ENCODE results near the gene SYNE1.
"Not testable (repeated sequence)": the region's sequence is repeated elsewhere in the genome, so short reads cannot be mapped to it uniquely, and the experiment has no call there.

SYNE1 gene

DNA sequence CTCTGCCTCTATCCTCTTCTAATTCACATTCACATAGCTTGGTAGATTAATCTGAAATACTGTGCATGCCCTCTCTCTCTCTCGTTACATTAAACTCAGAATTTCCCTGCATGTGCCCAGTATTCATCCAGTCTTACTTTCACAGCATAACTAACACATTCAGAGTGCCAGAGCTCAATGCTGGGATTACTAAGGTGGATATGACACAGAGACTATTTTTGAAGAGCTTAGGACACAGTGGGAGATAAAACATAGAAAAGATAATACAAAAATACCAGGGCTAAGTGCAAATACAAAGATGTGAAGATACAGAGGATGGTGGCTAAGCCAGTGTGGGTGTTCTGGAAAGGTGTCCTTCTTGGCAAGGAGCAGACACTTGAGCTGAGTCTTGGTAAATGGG is 6.3 kb downstream of the SYNE1 start:
- DNase-seq (ENCODE audit: low read depth in 2 of 2): no peak

DNA sequence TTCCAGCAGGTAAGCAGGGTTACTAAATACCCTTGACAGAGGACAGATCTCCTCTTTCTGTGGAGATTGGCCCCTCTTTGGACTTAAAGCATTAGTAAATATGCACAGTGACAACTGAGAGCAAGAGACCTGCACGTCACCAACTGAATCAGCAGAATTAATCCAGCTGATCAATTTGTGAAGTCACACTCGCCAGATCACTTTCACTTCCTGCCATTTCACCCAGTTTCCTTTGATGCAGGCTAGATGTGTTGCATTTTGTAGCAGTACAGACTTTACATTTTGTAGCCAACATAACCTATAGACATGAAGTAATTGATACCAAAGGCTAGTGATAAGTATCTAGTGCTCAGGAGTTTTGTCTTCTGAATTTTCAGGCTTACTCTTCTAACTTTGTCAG is 11.9 kb downstream of the SYNE1 start:
- DNase-seq (ENCODE audit: low read depth in 2 of 2): no peak

DNA sequence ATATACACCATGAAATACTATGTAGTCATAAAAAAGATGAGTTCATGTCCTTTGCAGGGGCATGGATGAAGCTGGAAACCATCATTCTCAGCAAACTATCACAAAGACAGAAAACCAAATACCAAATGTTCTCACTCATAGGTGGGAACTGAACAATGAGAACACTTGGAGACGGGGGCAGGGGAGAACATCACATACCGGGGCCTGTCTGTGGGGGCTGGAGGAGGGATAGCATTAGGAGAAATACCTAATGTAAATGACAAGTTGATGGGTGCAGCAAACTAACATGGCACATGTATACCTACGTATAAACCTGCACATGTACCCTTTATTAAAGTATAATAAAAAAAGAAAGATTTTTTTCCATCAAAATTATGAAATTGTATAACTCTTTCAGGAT is 22.4 kb downstream of the SYNE1 start:
- DNase-seq (ENCODE audit: low read depth in 2 of 2): not testable (repeated sequence)

DNA sequence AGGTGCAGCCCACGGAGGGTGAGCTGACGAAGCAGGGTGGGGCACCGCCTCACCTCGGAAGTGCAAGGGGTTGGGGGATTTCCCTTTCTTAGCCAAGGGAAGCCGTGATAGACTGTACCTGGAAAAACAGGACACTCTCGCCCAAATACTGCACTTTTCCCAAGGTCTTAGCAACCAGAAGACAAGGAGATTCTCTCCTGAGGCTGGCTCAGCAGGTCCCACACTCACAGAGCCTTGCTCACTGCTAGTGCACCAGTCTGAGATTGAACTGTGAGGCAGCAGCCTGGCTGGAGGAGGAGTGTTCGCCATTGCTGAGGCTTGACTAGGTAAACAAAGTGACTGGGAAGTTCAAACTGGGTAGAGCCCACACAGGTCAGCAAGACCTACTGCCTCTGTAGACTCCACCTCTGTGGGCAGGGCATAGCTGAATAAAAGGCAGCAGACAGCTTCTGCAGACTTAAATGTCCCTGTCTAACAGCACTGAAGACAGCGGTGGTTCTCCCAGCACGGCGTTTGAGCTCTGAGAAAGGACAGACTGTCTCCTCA is 28.0 kb downstream of the SYNE1 start:
- DNase-seq (ENCODE audit: low read depth in 2 of 2): no peak

DNA sequence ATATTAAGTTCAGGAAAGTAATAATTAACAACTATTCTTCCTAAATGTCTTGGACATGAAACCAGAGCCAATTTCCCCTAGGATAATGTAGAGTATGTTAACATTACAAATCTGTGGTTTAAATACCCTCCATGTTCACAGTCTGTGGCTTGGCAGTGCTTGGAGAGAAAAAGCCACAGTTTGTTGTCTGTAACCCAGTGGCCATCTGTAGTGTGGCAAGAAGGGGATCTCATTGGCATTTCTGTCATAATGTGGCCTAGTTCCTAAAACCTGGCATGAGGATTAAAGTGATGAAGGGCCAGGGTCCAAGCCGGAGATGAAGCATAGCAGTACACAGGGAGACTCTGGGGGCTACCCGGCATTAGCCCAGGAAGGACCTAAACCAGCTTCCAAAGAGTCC is 31.2 kb downstream of the SYNE1 start:
- DNase-seq (ENCODE audit: low read depth in 2 of 2): no peak

DNA sequence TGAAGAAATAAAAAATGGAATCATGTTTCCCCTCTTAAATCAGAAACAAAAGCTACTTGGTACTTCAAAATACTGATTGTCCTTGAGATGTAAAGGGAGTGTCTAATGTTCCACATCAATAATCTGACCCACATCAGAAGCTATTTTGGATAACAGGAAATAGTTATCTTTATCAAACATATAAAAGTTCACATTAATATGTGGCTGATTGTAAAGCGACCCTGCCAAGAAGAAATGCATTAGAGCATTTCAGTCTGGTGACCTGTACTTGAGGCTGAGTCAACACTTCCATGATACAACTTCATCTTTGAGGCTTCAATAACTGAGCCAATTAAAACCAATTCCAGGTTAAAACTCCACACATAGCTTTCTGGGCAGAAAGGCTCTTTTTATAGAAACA is 31.8 kb downstream of the SYNE1 start:
- no peak for DNase-seq (ENCODE audit: low read depth in 2 of 2)

DNA sequence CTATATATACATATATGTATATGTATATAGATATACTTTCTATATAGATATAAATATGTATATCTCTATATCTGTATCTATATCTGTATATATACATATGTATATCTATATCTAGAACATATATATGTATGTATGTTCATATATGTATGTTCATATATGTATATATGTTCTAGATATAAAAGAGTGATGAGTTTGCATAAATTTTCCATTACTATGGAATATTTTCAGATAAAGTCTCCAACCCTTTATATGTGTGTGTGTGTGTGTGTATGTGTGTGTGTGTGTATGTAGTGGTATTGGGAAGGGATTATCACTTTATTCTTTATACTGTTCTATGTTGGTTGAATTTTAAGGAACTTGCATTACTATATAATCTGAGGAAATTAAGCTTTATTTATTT is 33.3 kb downstream of the SYNE1 start:
- DNase-seq (ENCODE audit: low read depth in 2 of 2): no peak

DNA sequence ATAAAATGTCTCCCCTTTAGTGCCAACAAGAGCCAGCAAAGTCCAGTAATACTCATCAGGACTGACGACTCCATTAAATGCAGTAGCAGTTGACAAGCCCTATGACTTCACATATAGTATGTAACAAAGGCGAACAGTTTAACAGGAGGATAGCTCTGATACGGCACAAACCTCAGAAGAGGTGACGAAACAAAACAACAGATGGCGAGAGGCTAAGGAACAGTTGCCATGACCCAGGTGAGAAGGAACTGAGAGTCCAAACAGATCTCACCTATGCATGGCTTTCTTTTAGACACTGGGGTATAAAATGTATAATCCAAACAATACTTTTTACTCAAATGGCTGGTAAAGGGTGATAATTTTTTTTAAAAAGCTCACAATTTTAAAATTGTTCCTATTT is 37.1 kb downstream of the SYNE1 start:
- no peak for DNase-seq (ENCODE audit: low read depth in 2 of 2)

DNA sequence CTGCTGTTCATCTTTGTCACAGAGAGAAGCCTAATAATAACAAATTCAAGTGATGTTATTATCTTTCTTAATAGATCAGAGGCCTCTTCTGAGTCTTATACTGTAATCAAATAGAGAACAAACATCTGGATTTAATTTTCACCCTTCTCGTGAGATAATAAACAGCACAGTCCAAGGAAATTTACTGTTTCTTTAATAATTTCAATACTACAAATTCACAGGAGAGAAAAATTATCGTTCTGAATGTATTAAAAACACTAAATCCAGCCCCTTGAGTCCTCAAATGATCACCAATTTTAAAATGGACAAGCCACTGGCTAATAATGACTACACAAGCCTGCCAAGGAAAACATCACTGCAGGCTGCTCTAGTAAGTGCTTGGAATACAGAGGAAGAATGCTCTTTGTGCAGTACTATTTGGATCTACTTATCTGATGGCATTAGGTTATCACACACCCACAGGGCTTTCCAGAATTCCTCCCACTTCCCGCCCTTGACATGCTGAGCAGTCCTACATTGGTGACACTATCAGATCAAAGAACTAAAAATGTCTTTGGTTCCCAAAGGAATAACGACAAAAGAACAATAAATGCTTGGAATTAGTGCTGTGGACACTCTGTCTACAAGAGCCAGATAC is 38.1 kb downstream of the SYNE1 start:
- no peak for DNase-seq (ENCODE audit: low read depth in 2 of 2)

DNA sequence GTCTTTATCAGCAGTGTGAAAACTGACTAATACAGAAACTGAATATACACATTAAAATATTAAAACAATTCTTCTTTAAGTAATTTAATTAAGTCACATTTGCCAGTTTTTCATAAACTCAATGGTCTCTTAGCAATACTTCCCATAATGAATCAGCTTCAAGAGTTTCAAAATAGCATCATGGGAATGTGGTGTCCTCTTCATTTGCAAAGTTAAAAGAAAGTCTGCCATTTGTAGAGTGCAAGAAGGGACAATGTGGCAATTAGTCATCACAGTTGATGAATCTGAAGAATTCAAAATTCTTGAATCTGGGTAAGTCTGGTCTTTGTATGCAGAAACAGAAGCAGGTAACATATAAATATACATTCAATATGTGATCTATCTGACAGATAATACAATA is 38.7 kb downstream of the SYNE1 start:
- DNase-seq (ENCODE audit: low read depth in 2 of 2): no peak

DNA sequence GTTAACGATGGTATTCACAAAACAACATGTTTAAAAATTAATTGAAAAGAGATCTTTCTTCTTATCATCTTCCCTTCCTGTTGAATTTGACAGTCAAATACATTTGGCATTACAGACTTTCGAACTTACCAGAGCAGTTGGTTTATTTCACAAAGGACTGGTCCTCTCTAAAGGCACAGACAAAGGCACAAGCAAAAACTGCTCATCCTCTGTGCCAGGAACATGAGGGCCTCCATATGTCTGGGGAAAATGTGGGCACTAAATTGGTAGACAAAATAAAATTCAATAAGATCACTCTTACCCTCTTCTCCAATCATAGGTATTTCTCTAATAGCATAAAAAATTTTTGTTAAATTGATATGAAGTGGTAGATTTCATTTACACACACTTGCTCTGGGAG is 40.4 kb downstream of the SYNE1 start:
- DNase-seq (ENCODE audit: low read depth in 2 of 2): no peak

DNA sequence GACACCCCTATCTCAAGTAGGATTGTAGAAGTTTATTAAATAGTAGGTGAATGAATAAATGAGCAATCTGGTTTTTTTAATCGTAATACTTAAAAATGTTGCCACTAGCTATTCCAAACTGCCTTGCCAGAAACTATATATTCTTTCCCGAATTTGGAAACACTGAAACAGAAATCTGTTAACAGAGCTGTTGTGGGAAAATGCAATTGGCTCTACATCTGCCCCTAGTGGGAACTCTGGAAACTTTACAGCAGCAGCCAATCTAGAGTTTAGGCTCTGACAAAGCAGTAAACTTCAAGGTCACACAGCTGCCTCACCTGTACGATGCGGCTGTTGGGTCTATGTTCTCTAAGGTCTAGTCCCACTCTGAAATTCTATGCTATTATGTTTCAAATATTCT is 41.7 kb downstream of the SYNE1 start:
- DNase-seq (ENCODE audit: low read depth in 2 of 2): no peak

DNA sequence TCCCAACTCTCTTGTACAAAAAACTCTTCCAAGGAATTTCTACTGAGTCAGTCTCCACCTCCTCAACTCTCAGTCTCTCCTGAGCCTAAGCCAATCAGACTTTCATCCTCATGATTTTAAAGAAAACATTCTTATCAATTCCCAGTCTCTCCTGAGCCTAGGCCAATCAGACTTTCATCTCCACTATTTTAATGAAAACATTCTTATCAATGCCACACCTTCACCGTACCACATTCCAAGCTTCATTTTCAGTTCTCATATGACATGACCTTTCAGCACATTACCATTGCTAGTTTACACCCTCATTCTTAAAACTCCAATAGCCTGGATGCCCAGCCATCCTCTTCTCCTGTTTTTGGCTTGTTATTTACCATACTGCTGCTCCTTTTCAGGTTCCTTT is 42.5 kb downstream of the SYNE1 start:
- DNase-seq (ENCODE audit: low read depth in 2 of 2): no peak

DNA sequence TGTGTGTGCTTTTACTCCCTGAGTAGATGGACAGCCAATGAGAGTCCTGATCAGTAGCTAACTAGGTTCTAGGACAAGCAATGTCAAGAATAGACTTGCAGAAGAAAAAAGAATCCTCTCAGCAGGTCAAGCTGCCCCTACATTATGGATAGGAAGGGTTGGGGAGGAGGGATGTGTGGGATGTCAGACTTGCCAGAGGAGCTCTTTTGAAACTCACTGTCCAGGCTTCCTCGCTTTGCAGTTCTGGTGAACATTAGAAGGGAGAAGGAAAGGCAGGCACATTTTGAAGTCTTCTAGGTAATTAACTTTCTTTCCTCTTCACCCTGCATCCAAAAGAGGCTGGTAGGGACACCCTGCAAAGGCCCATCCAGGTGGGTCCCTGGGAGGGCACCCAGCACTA is 48.7 kb downstream of the SYNE1 start:
- no peak for DNase-seq (ENCODE audit: low read depth in 2 of 2)

DNA sequence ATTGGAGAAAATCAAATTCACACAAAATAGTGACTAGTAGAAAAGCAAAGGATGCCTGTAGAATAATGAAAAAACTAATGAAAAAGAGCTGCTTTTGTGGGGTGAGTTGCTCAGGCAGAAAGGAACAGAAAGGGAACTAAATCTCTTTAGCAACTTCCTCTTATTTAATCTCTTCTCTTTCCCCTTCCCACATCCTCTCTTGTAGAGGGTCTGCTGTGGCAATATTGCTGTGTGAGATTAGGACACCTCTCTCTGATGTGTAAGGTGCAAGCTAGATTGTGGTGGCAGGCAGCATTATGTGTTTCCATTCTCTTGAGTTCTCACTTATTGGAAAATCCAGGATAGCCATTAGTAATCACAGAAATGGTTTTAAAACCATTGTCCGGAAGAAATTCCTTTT is 49.7 kb downstream of the SYNE1 start:
- no peak for DNase-seq (ENCODE audit: low read depth in 2 of 2)

DNA sequence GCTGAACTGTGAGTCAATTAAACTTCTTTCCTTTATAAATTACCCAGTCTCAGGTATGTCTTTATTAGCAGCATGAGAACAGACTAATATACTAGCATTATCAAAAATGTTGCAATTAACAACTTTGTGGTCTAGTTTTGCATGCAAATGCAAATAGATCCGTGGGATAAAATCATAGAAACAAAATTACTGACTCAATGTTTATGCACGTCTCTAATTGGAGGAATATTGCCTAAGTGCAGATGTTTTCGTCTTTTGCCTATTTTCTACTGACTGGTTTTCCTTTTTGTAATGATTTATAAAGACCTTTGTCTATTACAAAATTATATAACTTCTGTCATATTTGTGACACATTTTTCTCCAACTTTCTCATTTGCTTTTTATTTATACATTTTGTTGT is 51.9 kb downstream of the SYNE1 start:
- no peak for DNase-seq (ENCODE audit: low read depth in 2 of 2)

DNA sequence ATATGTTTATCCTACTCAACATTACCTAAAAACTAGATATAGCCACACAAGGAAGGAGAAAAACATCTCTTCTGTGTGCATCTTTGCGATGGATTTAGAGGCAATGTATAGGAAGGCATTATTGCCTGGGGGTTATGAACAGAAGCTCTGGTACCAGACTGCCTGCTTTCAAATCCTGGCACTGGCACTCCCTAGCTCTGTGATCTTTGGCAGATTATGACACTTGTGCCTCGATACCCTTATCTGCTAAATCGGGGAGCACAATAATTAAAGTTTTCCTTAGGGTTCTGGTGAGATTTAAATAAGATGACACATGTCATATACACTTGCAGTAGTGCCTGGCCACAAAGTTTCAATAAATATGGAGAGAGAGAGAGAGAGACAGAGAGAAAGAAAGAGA is 53.3 kb downstream of the SYNE1 start:
- no peak for DNase-seq (ENCODE audit: low read depth in 2 of 2)

DNA sequence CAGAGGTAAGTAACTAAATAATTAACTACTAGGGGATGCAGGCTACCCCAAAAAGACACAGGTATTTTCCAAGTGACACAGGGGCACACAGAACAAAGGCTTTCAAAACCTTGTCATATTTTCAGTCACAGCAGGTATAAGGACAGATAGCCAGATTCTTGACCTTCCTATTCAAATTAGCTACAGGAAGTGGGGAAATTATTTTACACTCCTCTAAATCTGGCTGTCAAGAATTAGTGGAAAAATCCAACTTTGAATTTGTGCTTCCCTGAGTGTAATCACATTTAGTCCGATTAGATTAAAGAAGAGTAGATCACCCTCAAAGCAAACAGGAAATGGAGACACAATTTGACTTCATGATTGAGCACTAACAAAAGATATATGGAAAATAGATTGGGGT is 60.6 kb downstream of the SYNE1 start:
- DNase-seq (ENCODE audit: low read depth in 2 of 2): no peak

DNA sequence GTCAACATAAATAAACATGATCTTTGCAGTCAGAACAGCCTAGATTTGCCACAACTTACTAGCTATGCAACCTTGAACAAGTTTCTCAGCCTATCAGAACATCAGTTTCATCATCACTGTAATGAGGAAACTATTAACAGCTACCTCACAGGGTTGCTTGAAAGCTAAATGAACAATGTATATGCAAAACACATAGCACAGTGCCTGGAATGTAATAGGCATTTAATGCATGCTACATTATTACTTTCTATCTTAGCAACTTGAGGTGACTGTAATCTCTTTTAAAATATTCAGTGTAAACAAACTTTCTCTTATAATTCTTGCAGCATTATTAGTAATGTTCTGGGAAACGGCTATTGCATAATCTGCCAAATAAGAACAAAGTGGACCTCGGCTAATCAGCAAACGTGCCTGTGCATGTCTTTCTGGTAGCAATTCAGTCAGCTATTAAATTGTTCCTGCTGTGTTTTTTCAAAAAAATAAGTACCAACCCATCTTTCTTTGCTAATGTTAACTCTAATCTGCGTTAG is 61.5 kb downstream of the SYNE1 start:
- DNase-seq (ENCODE audit: low read depth in 2 of 2): no peak

DNA sequence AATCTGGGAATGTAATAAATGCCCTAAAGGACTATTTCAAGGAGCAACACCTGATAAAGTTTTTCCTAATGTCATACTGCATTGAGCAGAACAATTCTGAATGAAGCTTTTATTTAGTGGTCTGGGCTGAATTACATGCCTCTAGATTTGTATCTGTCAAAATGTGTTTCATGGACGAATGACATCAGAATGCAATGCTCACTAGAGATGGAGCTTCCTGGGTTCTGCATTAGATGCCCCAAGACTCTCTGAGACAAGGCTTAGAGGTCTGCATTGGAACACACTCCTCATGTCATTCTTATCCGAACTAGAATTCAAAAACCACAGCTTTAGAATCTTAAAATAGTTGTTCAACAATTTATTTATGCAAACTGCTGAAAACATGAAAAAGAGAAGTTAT is 62.0 kb downstream of the SYNE1 start:
- no peak for DNase-seq (ENCODE audit: low read depth in 2 of 2)

DNA sequence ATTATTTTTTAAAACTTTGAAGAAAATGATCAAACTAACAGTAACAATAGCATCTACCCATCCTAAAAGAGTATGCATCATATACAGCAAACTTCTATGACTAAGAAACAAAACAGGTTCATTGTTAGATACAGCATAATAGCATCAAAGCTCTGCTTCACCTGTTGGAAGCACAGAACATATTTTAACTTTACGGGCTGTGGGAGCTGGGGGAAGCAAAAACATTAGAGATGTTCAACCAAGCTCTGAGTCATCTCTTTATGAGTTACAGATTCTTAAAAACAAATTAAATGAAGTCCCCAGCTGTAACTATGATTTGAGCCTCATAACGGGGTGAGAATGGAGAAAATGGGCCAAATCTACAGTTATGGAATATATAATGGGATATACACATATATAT is 63.4 kb downstream of the SYNE1 start:
- no peak for DNase-seq (ENCODE audit: low read depth in 2 of 2)

DNA sequence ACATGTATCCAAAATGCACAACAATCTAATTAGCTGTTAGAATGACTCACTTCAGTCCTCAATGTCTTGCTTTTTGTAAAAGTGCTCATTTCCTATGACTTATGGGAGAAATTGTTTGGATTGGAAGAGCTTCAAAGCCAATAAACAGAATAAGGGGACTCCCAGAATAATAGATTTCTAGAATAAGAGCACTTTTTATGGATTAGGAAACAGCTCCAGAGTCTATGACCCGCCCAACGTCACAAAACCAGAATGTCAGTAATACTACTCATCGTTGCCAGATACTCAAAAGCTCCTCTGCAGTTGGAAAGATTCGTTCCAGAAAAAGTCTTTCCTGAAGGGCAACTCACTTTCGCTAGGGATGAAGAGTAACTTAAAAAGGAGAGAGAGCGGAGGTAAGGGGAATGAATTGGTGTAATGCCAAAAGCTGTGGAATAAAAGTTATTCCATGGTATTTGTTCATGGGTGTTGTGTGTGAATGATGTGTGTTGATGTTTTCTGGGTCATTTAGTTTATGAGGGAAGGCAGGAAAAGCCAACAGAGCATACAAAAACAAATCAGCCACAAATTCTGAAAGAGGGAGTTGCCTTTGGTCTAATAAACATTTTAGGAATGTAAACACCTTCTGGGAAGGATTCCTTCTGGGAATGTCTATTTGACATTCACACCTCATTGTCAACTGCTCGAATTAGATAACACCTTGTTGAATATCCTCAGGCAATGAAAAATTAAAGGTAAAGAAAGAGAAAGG is 64.6 kb downstream of the SYNE1 start:
- DNase-seq (ENCODE audit: low read depth in 2 of 2): no peak

DNA sequence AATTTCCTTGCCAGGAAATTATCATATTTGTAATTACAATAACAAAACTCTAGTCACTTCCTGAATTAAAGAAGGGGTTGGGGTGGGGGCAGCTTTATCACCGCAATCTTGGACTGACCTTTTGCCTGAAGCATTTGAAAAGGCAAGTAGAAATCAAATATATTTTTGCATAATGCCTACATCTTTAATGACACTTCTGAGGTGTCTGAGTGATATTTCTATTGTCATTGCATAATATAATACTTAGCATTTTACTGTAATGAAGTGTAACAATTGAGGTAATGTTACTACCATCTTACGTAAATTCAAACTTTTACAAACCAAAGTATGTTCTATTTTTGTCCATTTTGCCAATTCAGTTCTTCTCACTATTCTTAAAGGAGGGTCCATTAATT is 65.2 kb downstream of the SYNE1 start:
- DNase-seq (ENCODE audit: low read depth in 2 of 2): no peak

All from stimulated activated CD4-positive, alpha-beta T cell treated with anti-CD3 and anti-CD28 coated beads, Interleukin-12 subunit alpha, Interleukin-12 subunit beta, amount 100 ng/mL, for 24 hours (primary cell).